ENCODE results near the gene TNFAIP8L3. TPM values are rescaled to one million over a fixed set of nuclear protein-coding genes. Genes with fewer than 3 reads are reported as not detected.

Gene TNFAIP8L3
- total and polyA plus RNA-seq, 2 of the 4 experiments (the other 2 are of a cell fraction): 0.29 to 0.90 TPM

DNA sequence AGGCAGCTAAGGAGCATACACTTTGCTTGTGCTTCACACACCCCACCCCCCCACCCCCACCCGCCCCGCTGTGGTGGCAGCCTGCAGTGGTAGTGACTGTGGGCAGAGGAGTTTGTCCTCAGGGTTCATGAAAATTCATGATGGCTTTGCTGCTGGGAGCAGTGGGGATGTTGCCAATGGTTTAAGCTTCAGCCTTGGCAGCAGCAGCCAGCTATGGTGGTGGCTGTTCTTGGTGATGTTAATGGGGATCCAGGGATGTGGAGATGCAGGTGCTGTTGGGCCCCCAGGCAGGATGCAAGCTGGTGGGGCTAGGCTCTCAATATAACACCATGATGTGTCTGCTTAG lies 55.8 kb downstream of the TNFAIP8L3 start:
- no peaks in the 10 kb centered on the region for H3K79me1 ChIP-seq (ENCODE audit: low read depth in 1 of 2, low read length in 2 of 2)
- WGBS, 2 experiments (ENCODE audit: extremely low coverage in 2 of 2, insufficient read length in 1 of 2): no CpG with 5 or more reads among the region's 2 CpGs
- TF ChIP-seq RFX5 (IDR thresholded peaks at IDR 0.05; ENCODE audit: low read depth, low read length) (no peak), MAFK (IDR thresholded peaks at IDR 0.05; ENCODE audit: low read depth, low read length) (no peak), MXI1 (IDR thresholded peaks at IDR 0.05; ENCODE audit: borderline replicate concordance, low read depth, low read length) (no peak), MAZ (IDR thresholded peaks at IDR 0.05; ENCODE audit: borderline replicate concordance, low read depth, low read length) (no peak)
- TF ChIP-seq, protein P1, sequence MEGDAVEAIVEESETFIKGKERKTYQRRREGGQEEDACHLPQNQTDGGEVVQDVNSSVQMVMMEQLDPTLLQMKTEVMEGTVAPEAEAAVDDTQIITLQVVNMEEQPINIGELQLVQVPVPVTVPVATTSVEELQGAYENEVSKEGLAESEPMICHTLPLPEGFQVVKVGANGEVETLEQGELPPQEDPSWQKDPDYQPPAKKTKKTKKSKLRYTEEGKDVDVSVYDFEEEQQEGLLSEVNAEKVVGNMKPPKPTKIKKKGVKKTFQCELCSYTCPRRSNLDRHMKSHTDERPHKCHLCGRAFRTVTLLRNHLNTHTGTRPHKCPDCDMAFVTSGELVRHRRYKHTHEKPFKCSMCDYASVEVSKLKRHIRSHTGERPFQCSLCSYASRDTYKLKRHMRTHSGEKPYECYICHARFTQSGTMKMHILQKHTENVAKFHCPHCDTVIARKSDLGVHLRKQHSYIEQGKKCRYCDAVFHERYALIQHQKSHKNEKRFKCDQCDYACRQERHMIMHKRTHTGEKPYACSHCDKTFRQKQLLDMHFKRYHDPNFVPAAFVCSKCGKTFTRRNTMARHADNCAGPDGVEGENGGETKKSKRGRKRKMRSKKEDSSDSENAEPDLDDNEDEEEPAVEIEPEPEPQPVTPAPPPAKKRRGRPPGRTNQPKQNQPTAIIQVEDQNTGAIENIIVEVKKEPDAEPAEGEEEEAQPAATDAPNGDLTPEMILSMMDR (conservative IDR thresholded peaks at IDR 0.05; ENCODE audit: low read depth, low read length): no peak
- H3K56ac ChIP-seq (ENCODE audit: extremely low read depth, insufficient read depth, low read length): no peak overlapping the region
- BruUV-seq (replicated peaks): no TSS peak
- intact Hi-C loops (cut with micrococcal nuclease) (no loop called here), in situ Hi-C loops (cut with MboI; ENCODE audit: low sequenced_read_pairs) (no loop called here), dilution Hi-C loops (cut with HindIII; ENCODE audit: low sequenced_read_pairs, unreplicated experiment) (no loop called here)
- H3K4ac ChIP-seq (ENCODE audit: low read depth, low read length): no peak overlapping the region
- no peak overlapping the region for H3K9ac ChIP-seq (ENCODE audit: low read depth, low read length)
- no peak overlapping the region for H3K27ac ChIP-seq (ENCODE audit: insufficient read depth, low read length)
- H3K9me1 ChIP-seq (ENCODE audit: insufficient read depth, low read length): no peaks in the 10 kb centered on the region
- H3K9me3 ChIP-seq (ENCODE audit: control insufficient read depth, insufficient read depth, low read length): no peaks in the 10 kb centered on the region
- no peak overlapping the region for H2AK9ac ChIP-seq (replicated peaks; ENCODE audit: low read depth, low read length, poor library complexity)
- H4K8ac ChIP-seq (ENCODE audit: low read depth in 2 of 2, low read length in 2 of 2): no peak overlapping the region
- no peak overlapping the region for H4K91ac ChIP-seq (ENCODE audit: insufficient read depth, low read depth, low read length)
- no peaks in the 10 kb centered on the region for H3K4me1 ChIP-seq (ENCODE audit: control insufficient read depth, insufficient read depth, low read length)
- no peak overlapping the region for H3K4me2 ChIP-seq (ENCODE audit: low read depth, low read length)
- POLR2A ChIA-PET (ENCODE audit: unreplicated experiment): no interaction called here
- ATAC-seq (ENCODE audit: low read depth) (no peak), DNase-seq (no peak)
- no peak overlapping the region for H3K14ac ChIP-seq (replicated peaks; ENCODE audit: low read depth, low read length)
- H2BK15ac ChIP-seq (ENCODE audit: low read depth, low read length): no peak overlapping the region
- no peak overlapping the region for H2BK120ac ChIP-seq (ENCODE audit: low read depth, low read length)
- no peaks in the 10 kb centered on the region for H3K27me3 ChIP-seq (ENCODE audit: control insufficient read depth, insufficient read depth, low read length)
- no peak overlapping the region for H4K5ac ChIP-seq (ENCODE audit: low read depth, low read length)
- no peak overlapping the region for H2AK5ac ChIP-seq (ENCODE audit: low read depth, low read length)
- no peak overlapping the region for H3K4me3 ChIP-seq (ENCODE audit: insufficient read depth, low read depth, low read length)
- H3K36me3 ChIP-seq (ENCODE audit: control insufficient read depth, insufficient read depth, low read length): no peaks in the 10 kb centered on the region
- H3K23ac ChIP-seq (ENCODE audit: low read depth, low read length): no peak overlapping the region
- no peak overlapping the region for H2AFZ ChIP-seq (replicated peaks; ENCODE audit: low read length, poor library complexity)
- H2BK20ac ChIP-seq (ENCODE audit: low read depth, low read length): no peak overlapping the region
- H4K20me1 ChIP-seq (ENCODE audit: insufficient read depth, low read length): no peaks in the 10 kb centered on the region
- H3K18ac ChIP-seq (ENCODE audit: low read depth, low read length): no peak overlapping the region
- H2BK5ac ChIP-seq (ENCODE audit: low read depth, low read length, poor library complexity, severe bottlenecking): no peak overlapping the region
- CTCF ChIA-PET: no interaction called here
